Dedifferentiated amniotic fluid mesenchymal stem cell (primary cell): Measurements from ENCODE around the gene ETNK2.
A peak's percentile ranks its signal among the peaks of the same experiment; 100 is the strongest.

Experiments used
- DNase-seq: peaks from one replicate; pipeline ENCODE4 v3.0.0-alpha.2; 2016; ENCODE audit errors: extremely low spot score

ETNK2 gene

DNA sequence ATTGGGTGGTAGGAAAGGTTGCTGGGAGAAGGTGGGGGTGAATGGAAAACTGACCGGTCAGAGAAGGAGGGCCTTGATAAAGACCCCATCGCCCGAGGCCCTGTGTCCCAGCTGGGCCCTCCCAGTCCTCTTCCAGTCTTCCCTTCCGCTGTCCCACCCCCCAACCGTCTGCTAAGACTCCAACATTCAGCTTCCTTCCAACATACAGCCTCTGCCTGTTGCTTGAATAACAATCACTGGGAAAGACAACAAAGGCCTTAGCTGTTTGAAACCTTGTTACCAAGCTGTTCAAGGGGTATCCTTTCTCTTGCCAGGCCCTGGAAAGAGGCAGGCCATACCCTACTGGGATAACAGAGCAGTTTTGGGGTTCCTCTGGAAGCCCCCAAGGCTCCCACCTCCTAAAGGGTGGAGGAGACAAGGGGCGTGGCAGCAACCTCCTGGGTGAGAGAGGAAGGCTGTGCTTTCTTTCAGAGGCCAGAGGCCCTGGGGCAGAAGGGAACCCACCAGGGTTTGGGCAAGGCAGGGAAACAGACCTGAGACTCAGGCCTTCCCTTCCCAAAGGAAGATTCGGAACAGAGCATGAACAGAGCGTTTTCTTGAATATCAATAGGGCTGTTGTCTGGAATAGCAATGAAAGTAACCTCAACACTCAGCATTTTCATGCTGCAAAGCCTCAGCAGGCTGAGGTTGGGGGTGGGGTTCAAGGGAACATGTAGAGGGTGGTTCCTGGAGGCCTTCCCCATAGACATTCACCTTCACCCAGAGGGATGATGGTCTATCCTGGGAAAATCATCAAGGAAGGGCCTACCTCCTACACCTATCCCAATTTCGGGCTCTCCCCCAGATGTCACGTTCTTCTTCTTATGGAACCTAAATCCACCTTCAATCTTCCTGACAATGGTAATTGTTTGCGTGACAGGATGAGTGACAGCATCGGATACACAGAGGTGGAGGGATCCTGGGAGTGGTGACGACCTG is 4.1 kb downstream of the ETNK2 start:
- no peak for DNase-seq

DNA sequence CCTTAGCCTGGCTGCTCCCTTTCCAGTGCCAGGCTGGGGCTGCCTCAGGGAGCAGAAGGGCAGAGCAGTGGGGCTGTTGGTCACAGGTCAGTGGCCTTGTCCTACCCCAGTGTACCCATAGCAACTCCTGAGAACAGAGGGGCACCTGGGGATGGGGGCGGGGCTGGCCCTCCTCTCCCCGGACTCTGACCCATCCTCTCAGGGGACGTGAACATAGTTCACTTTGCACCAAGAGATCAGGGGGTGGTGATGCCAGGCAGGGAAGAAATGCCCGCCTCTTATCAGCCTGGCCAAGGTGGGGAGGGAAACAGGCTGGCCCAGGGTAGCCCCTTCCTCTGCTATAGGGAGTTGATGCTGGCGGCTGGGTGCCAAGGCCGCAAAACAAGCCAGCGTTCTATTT is 4.9 kb downstream of the ETNK2 start:
- DNase-seq = no peak

DNA sequence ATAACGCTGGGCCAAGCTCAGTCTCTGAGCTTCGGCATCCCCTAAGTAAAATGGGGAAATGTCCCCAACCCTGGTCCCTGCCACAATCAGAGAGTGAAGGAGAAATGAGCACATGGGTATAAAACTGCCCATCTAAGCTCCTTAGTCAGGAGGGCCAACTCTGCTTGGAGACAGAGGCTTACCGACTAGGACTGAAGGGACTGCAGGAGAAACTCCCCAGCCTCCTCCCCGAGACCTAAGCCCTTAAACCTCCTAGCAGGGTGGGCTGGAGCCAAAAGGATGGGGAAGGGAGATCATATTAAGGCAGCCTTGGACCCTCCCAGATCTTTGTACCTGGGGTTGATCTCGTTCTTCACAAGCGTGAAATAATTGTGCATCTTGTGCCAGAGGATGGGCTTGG is 5.5 kb downstream of the ETNK2 start:
- no peak for DNase-seq

DNA sequence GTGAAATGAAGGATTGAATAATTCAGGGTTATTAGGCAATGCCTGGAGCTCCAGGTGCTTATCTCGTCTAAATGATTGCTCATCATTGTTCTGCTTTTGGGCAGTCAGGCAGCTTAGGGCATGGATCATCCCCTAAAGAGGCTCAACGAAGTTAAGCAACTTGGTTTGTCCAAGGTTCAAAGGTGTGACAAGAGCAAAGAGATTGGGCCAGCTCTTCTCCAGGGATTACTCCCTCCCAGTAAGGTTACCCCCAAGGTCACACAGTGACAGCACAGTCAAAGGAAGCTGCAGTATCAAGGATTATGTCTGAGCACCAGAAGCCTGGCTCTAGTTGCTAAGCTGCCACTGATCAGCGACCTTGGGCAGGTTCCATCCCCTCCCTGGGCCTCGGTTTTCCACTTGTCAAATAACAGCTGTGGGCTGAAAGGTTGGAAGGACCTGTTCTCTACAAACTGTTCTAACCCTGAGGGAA is 6.8 kb downstream of the ETNK2 start:
- no peak for DNase-seq

DNA sequence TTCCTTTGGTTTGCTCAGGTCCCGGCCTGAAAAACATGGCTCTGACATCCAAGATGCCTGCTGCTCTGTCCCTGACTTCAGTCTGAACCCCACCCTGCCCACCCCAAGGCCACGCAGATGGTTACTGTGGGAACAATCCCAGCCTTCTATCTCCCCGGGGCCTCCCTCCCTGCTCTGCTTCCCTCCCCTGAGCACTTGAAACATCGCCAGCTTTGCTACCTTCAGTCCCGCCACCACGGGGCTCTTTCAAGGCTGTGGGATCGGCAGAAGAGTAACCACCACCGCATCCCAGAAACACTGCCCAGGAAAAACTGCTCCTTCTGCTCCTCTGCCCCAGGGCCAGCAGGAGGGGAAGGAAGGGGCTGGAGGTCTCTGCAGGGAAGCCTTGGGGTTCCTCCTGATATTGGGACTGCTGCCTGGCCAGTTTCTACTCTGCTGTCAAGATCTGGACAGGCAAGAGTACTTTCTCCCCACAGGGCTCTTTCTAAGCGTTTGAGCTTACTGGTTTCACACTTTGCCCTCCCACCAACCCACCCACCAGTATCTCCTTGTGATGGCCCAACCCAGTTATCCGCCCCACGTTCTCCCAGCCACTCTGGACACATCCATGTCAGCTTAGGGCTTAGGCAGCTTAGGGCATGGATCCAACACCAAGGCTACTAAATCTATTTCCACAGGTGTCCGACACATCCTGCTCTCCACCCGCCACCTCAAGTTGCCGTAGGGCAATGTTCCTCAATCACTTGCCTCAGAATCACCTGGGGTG is 8.4 kb downstream of the ETNK2 start:
- DNase-seq = no peak

DNA sequence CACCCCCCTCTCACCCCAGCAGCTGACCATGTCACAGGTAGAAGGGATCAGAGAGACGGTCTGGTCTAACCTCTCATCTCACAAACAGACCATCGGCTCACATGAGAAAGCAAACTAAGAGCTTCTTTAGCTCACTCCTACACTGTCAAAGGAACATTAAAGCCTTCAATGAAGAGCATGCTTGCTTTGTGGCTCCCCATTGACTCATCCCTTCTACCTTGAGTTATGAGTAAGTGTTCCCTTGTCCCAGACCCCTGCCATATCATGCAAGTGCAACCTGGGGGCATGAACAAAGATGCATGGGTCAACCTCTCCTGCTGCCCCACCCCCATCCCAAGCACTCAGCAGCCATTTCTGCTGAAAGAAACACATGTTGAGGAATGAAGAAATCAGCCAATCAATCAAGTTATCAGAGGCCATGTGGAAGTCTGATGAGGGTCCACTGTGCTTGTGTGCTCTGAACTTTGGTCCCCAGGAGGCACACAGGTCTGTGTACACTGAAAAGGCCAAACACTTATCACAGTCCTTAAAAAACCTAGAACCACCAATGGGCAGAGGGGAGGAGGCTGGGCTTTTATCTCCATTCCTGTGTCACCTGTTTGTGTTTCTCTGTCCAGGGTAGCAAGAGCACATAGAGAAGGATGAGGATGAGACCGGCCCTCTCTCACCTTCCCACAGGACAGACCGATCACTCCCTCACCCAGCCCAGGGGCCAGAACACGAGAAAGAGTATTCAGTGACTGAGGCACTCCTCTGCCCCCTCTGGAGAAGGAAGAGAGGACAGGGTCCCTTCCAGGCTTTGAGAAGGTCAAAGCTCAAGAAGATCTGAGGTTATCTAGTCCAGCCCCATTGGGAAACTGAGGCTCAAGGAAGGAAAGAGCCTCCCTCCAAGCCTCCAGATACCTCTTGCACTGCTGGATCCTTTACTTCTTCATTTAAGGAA is 9.5 kb downstream of the ETNK2 start:
- no peak for DNase-seq

DNA sequence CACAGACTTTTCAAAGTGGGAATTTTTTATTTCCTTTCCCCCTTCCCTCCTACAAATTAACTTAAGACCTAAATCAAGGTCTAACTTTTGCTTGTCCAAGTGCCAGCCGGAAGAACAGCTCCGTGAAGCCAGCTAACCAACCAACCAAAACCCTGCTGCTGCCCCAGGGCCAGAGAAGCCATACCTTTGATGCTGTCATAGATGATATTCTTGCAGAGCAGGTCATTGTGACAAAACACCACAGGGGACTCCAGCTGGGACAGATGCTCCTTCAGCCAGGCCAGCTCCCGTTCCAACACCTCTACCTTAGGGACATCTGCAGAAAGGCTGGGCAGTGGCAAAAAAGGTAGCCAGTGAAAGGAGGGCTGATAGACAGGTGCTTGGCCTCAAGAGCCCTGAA is 10.7 kb downstream of the ETNK2 start:
- no peak for DNase-seq

DNA sequence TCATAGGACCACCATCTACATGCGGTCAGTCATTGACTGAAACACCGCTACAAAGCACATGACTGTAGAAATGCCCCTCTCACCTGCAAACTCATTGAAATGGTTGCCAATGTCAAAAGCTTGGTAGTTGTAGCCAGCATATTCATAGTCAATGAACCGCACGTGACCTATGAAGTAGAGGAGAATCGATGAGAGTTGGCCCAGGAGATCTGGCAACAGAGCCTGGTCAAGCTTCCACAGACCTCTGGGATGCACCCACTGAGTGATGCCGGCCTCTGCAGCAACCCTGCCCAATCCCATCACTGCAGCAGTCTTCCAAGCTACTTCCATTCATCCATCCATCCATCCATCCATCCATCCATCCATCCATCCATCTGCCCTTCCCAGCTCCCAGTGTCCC is 11.9 kb downstream of the ETNK2 start:
- no peak for DNase-seq

DNA sequence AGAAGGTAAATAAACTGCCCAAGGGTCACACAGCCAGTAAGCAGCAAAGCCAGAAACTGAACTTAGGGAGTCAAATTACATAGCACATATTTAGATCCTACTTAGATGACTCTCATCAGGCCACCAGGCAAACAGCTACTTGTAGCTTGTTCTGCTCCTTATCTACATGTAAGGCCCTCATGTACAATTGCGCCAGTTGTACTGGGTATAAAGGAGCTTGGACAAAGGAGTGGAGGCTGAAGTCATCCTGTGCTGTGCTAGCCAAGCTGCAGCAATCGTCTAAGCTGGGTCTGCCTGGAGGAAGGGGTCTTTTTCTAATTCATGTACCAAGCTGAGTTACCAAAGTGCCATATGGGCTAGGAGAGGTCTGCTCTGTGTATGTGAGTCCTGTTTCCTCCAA is 12.8 kb downstream of the ETNK2 start:
- no peak for DNase-seq

DNA sequence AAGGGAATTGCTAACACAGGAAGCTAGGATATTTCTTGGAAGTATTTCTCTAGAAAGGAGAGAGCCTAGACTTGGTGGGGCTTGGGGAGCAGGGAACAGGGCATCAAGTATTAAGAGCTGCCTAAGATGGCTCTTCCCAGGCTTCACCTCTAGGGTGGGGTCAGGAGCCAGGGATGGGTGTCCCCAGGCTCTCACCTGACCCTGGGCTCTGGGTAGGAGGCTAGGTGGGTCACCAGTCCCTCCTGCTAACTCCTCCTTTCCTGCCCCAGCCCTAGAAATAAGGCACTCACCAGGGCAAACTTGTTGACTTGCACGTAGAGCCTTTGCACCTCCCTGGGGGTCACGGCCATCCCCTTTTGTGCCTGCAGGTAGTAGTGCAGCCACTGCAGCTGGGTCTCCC is 15.0 kb downstream of the ETNK2 start:
- DNase-seq = no peak

DNA sequence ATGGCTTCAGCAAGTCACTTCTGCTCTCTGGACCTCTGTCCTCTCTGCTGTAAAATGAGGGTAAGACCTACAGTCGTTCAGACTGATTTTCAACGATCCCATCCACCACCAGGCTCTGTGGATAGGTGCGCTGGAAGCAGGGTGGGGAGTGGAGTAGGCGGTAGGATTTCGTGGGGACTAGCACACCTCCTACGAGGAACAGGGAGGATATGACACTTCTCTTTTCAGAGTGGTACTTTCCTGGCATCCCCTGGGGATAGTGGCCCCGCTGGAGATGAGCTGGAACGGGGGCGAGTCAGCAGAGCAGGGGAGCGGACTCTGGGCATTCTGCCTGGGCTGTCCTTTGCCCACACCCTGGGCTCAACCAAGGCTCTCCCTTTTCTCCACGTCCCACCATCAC is 17.7 kb downstream of the ETNK2 start:
- DNase-seq = no peak

DNA sequence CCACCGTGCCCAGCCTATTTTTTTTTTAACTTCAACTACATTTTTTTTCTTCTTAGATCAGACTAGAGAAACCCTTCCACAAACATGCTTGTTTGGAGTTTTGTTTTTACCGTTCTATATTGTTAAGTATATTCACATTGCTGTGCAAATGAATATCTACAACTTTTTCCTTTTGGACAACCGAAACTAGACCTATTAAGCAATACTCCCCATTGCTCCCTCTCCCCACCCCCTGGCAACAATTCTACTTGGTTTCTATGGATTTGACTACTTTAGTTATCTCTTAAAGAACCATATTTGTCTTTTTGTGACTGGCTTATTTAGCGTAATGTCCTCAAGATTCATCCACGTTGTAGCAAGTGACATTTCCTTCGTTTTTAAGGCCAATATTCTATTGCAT is 19.1 kb downstream of the ETNK2 start:
- no peak for DNase-seq

DNA sequence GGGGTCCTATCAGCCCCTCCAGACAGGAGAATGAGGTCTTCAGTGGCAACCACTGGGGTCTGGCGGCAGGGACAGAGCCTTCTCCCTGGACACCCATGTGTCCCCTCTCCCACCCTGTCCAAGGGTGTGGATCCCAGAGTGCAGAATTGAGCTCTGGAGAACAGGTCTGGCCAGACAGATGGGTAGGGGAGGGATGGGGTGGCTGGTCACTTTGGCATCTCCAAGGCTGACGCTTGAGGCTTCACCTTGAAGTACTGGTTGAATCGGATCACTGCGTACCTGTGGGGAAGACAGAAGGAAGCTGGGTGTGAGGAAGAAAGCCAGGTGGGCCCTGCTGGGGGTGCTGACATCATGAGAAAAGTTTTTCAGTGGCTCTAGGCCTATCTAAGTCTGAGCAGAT is 19.9 kb downstream of the ETNK2 start:
- DNase-seq = no peak

DNA sequence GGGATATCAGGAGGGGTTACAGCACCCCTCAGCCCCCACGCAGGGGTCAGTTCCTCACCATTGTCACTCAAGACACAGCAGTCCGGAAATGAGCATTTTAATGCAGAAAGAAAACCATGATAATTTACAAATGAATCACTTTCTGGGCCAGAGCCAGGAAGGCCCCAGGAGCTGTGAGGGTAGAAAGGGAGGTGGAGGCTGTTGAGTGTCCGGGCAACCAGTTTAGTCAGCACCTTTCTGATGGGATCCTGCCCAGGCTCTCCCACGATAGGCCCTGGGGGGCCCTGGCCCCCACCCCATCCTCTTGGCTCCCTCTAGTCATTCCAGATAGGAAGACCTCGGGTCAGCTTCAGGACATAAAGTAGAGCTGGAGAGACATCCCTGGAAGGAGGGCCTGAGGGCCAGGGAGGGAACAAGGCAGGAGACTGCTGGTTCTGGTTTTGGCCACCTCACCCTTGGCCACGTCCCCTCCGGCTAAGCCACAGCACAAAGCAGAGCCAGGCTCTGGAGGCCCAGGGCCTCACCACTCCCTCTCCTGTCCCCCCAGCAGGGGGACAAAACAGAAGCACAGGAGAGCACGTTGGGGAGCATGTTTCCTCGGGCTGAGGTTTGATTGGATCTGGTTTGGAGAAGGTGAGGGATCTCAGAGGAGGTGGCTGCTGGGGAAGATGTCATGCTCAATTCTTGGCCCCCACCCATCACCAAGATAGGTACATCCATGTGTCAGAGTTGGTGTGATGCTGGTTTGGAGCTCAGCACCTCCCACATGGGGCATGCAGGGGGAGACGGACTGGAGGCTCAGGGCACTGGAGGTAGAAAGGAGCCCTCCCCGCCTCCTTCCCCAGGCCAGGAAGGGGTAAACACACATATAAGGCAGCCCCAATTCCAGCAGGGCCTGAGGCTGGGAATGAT is 20.6 kb downstream of the ETNK2 start:
- peak; percentile 76 for DNase-seq

DNA sequence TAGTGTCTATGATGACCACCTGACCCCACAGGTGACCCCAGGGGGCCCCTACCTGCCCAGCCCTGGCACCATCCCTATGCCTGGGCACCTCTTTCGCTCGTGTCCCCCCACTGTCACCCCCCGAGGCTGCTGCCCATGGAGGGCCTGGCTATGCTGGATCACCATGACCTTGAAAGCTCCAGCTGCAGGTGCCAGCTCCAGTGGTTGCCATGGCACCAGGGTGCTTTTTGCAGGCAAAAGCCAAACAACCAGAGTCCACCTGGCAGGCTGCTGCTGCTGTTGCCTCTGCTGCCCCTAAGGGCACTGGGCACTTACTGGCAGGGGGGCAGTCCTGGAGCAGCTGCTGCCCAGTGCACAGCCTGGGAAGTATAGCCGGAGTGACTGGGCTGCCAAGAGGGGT is 21.7 kb downstream of the ETNK2 start:
- DNase-seq = no peak

DNA sequence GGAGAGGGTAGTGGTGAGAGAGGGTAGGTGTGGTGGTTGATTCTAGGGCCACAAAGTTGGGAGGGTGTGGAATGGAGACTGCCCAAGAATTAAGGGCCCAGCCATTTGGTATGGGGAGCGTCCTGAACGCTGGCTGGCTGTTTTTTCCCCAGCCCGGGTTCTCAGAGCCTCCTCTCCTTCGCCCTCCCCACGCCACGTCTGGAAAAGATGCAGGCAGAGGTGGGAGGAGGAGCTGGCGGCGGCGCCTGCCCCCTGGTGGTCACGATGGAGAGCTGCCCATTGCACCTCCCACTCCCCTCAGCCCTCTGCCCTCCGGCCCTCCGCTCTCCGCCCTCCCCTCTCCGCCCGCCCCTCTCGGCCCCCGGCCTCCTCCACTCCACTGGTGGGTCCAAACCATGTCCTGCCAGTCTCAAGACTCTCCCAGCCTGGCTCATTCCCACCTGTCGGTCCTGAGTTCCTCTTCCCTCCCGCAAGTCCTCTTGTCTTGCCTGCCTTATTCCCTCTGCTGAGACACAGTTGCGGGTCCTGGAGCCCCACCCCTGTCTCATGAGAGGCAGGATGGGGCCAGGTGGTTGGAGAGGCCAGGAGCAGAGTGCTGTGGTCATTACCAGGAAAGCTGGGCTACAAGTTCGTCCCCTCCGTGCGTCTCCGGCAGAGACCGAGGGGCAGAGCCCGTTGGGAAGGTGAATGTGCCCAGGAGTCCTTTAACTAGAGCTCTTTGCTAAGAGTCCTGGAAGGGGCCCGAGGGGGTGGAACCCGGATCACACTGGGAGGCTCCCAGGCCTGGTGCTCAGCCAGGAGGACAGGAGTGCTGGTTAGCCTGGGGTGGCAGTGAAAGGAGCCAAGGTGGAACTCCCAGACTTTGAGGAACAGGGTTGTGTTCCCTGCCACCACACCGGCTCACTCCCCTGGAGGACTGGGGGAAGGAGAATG is 22.6 kb downstream of the ETNK2 start:
- DNase-seq = peak; percentile 52

DNA sequence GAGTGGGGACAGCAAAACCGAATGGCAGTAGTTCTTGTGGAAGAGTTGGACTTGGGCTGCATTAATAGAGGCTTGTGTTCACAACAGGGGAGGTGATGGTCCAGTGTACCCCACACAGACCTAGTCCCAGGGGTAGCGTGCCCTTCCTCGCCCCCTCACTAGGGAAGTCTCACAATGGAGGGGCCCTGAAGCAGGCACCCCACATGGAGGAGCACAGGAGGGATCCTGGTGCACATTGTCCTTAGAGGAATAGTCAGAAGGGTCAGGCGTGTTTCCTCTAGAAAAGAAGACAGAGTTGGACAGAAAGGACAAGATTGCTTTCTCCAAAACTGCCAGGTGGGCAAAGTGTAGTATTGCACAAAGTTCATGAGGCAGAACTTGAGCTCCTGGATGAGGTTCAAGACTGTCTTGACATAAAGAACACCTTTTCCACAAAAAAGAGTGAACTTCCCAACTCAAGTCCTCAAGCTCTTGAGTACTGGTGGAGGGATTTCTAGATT is 23.3 kb downstream of the ETNK2 start:
- no peak for DNase-seq

DNA sequence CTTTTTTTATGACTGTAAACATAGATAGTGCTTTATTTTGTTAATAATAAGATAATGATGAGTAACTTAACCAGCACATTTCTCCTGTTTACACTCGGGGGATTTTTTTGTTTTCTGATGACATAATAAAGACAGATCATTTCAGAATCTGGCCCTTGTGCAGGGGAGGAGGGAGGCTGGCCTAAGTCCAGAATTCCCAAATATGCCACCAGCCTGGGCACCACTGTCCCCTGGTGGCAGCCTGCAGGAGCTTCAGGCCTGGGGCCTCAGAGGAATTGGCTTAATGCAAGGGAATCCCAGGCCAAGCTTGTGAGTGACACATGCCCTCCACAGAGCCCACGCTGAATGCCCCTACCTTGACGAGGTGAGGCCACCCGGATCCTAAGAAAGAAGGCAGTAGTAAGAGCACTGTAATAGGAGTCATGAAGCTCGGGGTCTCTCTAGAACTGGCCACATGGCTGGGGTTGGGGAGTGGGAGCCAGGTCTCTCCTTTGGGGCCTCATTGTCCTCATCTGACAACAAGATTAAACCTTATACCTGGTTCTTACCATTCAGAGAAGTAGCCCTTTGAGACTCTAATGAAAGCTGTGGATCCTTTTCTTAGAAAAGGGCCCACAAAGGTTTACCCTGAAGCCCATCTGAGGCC is 24.1 kb downstream of the ETNK2 start:
- peak; percentile 87 for DNase-seq

DNA sequence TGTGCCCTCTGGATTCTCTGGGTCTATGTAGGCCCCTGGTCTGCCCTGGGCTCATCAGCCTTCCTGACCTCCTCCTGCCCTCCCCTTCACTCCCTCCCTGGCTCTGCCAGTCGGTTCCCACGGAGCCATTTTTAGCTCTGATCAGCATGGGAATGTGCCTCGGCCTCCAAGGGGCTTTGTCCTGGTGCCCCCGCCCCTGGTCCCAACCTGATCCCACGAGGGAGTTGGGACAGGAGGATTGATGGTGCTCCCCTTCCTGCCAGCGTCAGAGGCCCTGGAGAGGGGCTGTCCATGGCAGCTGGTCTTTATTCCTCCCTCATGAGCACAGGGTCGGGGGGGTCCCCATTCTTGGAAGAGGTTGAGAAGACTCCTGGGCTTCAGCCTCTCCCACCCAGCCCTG is 24.9 kb downstream of the ETNK2 start:
- no peak for DNase-seq
